Sigmoid colon (tissue), 4 donors: Measurements from ENCODE around the gene DDX27.

Experiments
- EP300 ChIP-seq, 4 donors: sonication (generic); formaldehyde crosslinking; IDR thresholded peaks; one replicate each; pipeline ENCODE4 v1.6.1; 2017; ENCODE audit warnings: antibody characterized with exemption in 4 of 4
- POLR2A ChIP-seq, 2 donors: fragments of 450-650 bp; IDR thresholded peaks; one replicate each; pipeline ENCODE4 v1.6.1; 2016; ENCODE audit warnings: antibody characterized with exemption in 2 of 2, mild to moderate bottlenecking in 2 of 2, moderate library complexity in 2 of 2
- TF ChIP-seq, protein P1 (sequence below), 4 experiments: fragments of 450-650 bp in 3 of 4; fragments of 200-600 bp in 1 of 4; IDR thresholded peaks; one replicate each; pipeline ENCODE4 v1.5.1; 2016 to 2019; ENCODE audit warnings: antibody characterized with exemption in 4 of 4, mild to moderate bottlenecking in 3 of 4, moderate library complexity in 2 of 4

DNA sequence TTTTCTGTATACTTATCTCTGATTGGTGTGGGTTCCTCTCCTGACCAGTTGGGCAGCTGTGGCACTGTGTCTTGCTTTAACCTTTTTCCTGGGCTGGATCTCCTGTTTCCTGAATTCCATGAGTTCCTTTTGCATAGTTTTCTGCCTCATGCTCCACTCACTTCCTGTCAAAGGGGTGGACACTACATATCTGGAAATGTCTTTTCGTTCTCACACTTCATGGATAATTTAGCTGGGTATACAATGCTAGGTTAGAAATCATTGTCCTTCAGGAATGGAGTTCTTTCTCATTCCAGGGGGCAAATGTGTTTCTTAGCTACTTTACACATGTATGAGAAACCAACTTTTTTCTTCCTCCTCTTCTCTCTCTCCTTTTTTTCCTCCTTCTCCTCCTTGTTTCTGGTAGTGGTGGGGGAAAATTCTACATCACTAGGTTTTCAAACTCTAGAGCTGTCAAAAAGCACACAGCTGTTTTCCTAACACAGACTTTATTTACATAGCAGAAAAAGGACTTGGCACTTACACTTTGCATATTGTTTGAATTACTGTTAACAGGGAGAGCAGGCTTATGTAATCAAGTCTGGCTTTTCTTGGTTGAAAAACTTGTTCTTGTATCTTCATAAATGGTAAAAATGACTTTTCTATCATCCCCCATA, 9.0 kb upstream of the DDX27 start:
- TF ChIP-seq, protein P1, sequence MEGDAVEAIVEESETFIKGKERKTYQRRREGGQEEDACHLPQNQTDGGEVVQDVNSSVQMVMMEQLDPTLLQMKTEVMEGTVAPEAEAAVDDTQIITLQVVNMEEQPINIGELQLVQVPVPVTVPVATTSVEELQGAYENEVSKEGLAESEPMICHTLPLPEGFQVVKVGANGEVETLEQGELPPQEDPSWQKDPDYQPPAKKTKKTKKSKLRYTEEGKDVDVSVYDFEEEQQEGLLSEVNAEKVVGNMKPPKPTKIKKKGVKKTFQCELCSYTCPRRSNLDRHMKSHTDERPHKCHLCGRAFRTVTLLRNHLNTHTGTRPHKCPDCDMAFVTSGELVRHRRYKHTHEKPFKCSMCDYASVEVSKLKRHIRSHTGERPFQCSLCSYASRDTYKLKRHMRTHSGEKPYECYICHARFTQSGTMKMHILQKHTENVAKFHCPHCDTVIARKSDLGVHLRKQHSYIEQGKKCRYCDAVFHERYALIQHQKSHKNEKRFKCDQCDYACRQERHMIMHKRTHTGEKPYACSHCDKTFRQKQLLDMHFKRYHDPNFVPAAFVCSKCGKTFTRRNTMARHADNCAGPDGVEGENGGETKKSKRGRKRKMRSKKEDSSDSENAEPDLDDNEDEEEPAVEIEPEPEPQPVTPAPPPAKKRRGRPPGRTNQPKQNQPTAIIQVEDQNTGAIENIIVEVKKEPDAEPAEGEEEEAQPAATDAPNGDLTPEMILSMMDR (IDR thresholded peaks at IDR 0.05): no peak
- TF ChIP-seq EP300 (IDR thresholded peaks at IDR 0.05): no peak
- no peak for TF ChIP-seq POLR2A (IDR thresholded peaks at IDR 0.05)
